Limb (tissue), 2 donors: ENCODE measurements around the gene HIPK2.

Experiments
- DNase-seq, 2 donors: peaks; one replicate each; pipeline ENCODE4 v3.0.0-alpha.2; 2016; ENCODE audit errors: extremely low spot score in 2 of 2

The HIPK2 gene

DNA sequence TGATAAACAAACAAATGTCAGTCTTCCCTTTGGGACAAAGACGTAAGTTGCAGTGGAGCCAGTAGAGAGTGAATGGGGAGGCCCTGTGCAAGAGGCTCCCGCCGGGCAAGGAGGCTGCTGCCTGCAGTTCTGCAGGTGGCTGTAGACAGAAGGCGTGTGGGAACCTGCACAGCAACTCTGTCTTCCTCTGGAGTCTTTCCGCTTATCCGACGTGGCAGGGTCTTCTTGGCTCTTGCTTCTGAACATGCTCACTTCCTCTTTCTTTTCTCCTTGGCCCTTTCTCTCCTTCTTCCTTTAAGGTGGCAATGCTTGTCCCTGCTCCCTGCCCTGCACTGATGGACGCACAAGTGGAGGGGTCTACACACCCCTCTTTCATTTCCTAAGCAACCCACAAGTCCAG lies 122.5 kb downstream of the HIPK2 start:
- DNase-seq = no peak

DNA sequence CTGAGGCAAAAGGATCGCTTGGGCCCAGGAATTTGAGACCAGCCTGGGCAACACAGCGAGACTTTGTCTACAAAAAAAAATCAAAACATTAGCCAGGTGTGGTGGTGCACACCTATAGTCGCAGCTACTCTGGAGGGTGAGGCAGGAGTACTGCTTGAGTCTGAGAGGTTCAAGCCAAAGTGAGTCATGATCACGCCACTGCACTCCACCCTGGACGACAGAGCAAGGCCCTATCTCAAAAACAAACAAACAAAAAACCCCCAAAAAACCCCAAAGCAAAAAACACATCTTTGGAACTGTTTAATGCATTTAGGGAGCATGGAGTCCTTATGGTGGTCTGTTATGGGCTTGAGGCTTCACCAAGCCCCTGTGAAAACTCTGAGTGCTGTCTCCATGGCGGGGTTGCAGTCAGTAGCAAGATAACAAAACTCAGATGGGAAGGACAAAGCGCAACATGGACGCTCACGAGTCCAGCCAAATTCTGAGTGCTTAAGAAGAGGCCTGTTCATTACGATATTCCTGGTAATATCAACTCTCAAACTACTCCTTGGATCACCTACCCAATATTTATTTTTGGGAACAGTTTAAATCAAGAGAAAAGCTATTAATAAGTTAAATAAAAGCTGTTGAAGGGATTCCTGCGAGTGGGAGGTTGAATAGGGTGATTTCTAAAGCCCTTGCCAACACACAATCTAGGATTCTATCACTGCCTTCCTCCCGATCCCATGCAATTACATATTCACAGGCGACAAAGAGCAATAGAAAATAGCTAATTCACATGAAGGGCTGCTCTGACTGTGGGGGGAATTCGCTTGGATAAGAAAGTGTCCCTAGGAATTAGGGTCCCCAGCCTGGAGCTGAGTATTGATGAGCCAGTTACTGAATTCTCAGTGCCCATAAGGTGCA lies 123.3 kb downstream of the HIPK2 start:
- no peak for DNase-seq

DNA sequence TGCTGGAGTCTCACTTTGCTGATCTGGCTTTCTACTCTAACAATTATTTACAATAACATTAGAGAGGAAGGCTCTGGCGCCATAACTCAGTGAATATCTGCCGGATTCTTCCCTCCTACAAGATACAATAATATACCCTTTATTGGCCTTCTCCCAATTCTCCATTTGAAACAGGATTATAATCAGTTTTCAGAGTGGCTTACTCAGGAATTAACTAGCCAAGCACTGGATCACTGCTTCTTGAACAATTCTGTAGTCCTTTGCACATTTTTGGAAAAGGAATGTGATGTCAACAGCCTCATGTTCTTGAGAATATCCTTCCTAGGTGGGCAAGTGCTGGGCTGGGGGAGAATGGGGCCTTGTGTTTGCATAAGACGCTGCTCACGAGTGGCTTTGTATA lies 125.9 kb downstream of the HIPK2 start:
- no peak for DNase-seq

DNA sequence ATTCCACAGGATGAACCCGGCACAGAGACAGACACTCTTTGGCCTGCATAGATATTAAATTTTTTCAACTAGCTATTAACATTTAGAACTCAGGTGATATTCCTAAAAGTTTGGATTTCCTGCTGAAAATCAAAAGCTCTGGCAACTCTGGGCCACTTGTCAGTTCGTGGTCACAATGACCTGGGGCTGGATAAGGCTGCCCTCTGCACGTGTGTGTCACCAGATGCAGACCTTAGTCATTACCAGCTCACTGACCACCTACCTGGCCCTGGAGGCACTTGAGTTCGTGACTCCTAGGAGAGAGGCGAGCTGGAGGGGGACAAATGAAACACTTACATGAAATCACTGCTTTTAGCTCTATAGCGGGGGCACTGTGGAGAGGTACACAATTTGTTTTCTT lies 126.5 kb downstream of the HIPK2 start:
- no peak for DNase-seq

DNA sequence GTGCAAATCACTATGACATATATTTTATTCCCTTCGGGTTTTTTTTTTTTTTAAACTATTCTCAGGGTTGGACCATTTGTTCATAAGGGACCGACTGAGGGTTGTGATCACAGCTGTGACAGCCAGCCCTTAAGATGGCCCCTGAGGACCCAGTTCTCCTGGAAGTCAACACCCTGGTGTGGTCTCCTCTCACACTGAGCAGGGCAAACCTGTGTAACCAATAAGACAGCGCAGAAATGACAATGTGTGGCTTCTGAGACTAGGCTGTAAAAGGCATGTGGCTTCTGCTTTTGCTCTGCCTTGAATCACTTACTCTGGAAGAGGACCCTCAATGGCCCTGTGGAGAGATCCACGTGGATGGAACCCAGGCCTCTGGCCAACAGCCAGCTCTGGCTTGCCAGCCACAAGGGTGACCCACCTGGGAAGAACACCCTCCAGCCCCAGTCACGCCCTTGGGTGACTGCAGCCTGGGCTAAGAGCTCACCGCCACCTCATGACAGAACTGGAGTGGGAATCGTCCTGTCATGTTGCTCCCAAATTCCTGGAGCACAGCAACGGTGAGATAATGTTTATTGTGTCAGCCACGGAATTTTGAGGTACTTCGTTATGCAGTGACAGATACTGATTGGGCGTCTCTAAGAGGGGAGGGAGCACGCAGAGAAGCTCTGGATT lies 127.2 kb downstream of the HIPK2 start:
- no peak for DNase-seq

DNA sequence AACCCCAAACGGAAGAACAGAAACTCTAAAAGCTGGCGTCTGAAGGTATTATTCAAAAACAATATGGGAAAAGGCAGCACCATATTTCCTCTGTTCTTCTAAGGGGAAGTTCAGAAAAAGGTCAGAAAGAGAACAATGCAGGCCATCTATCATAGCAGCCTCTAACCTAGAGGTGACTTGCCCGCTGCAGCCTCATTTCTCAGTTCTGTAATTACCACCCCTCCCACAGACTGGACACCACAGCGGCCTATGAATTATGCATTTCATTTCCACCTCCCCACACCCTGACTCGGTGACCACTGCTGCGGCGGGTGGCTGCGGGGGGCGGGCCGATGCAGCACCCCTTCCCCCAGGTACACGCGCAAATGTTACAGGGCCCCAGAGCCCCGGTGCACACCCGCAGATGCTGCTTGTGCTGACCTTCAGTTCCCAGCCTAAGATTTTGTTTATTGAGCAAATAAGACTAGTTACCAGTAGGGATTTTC lies 128.8 kb downstream of the HIPK2 start:
- no peak for DNase-seq

DNA sequence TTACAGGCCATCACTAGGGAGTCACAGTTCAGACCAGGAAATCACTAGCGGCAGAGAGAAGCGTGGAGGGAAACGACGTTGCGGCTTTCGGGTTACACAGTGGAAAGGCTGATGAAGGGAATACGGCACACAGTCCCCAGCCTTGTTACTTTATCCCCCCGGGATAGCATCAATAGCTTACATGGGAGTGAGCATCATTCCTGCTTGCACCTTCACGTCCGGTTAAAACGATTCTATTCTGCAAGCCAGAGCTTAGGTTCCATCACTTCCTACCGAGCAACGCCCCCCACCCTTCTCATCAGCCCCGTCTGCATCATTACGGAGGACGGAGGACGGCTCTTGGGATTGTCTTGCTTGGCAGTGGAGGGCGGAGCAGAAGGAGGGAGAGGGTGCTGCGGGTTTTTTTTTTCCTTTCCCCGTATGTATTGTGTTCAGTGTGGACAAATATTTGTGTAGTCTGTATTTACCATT lies 129.4 kb downstream of the HIPK2 start:
- no peak for DNase-seq

DNA sequence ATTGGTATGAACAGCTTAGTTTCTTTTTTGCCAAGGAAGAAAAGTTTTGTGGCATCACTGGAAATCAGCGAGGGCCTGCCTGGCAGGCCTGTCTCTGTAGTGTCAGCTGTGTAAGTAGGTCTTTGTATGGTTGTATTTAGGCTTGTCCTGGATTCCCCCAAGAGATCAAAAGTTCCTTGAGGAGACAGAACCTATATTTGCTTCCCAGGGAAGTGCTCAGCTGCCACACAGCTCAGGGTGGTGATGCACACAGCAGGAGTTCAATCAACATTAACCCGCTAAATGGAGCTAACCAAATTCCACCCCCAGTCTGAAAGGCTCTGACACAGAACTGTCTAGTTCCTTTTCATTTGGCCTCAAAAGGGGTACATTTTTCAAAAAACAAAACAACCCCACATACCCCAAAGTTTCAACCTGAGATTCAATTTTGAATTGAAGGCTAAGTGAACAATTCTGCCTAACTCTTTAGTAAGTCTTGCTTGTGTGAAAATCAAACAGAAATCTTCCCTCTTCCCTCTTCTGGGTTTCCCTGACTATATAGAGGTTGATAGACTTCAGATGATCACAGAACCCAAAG lies 129.9 kb downstream of the HIPK2 start:
- no peak for DNase-seq

DNA sequence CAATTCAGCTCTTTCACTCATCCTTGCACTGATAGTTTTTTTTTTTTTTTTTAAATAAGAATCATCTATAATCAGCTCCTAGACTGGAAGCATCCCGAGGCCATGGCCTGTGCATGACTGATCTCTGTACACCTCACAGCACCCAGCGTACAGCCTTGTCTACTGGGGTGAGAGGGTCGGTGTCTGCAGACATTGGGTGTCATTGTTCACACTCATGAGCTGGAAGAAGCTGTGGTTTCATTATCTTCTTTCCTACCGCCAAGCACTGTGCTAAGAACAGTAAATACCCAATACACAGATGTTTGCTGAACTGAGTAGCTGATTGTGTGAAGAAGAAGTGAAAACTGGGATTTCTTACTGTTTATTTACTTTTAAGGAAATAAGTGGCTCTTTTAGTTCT lies 130.7 kb downstream of the HIPK2 start:
- no peak for DNase-seq

DNA sequence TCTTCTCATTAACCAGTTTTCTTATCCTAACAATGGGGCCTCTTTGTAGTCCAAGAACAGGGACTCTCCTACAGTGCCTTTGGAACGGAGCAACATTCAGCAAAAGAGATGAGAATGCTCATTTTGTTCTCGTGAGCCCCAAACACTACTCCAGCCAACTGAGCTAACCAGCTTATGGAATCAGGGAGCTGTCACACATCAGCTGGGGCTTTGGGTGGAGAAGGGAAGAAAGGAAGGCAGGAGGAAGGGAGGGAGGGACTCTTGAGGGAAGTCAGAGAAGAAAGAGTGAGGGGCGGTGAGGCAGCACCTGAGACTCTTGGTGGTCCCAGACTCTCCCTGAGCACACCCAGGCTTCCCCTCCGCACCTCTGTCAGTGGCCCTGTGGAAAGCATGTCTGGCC lies 131.2 kb downstream of the HIPK2 start:
- no peak for DNase-seq

DNA sequence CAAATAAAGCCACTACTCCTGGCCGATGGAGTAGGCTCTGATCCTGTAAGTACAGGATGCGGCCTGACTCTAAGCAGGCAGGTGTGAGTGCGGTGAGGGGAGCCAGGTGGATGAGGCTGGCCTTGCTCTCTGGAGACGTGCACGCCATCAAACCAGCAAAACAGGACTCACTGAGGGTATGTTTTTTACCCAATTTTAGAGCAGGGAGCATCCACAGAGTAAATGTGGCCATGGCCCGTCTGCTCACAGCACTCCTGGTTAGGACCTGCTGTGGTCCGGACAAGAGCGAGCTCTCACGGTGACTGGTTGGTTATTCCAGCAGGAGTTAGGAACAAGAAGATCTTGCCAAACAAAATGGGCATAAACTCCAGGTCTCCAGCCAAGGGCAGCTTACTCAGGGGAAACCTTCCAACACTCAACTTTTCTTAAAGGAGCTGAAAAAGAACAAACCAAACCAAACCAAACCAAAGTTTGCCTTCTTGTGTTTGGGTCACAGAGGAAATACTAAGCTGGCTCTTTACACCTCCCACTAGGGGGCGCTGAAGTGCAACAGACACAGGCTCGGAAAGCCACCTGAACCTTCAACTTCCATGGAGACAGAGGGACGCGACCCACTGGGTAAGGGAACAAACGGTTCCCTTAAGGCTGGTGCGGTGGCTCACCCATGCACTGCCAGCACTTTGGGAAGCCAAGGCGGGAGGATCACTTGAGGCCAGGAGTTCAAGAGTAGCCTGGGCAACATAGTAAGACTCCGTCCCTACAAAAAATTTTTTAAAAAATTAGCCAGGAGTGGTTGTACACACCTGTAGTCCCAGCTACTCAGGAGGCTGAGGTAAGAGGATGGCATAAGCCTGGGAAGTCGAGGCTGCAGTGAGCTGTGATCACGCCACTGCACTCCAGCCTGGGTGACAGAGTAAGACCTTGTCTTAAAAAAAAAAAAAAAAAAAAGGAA lies 131.9 kb downstream of the HIPK2 start:
- DNase-seq = peak; percentile 75 to 87

DNA sequence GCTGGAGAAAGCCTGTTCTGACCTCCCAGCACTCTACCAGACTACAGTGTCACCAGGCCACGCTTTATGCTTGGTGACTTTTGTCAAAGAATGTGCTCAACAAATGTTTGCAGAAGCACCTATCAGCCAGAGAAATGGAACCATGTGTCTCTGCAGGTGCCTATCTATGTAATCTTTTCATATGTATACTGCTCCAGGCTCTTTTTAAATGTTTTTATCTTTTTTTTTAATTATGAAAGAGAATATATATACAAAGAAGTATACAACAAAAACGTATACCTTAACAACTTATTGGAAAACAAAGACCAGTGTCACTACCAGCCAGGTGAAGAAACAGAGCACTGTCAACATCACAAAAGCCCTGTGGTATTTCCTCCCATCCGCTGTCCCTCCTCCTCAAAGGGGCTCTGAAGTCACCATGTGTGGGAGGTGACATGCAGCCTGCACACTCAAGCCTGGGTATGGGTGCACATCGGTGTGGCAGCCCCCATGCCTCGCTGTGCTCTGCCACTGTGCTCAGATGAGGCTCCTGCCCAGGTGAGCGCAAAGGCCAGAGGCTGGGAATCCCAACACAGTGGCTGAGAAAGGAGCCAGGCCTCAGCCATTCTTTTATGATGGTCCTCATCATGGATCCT lies 133.7 kb downstream of the HIPK2 start:
- no peak for DNase-seq

DNA sequence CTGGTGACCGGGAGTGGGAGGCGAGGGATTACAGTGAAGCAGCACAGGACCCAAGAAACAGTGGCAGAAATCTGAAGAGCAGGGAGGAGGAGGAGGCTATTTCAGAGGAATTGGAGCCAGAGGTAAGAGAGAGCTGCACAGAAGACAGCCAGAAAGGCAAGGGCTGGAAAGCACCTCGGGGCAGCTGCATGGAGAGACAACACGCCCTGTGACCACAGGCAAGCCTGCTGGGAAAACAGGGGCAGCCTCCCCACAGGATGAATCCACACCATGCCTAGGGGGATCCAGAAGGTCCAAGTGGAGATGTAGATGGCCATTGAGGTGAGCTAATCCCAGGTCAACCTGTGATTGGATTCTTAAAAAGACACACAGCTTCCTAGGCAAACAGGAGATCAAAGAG lies 135.5 kb downstream of the HIPK2 start:
- no peak for DNase-seq

DNA sequence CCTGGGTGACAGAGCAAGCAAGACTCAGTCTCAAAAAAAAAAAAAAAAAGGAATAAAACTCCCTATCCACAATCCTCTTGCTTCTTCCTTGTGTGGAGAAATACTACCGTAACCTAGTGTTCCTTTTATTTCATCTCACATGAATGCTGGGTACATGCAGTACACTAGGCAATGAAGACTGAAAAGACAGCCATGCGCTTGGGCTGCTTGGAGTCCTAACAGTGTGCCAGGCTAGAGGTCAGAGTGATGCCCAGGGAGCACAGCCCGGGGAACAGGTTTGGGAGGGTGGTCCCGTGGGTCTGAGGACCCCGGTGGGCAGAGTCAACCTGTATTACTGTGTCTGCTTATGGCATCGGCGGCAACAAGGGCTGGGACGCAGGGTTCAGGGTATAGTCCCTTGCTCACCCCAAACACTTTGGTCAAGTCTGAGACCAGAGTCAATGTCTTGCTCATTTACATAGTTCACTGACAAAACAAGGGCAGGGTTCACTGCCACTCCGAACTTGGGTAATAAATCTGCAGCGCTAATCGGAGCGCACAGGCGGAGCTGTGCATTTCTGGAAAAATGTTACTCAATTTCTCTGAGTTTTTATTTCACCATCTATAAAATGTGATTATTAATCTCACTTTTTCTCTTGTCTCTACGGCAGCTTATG lies 136.3 kb downstream of the HIPK2 start:
- DNase-seq = no peak

DNA sequence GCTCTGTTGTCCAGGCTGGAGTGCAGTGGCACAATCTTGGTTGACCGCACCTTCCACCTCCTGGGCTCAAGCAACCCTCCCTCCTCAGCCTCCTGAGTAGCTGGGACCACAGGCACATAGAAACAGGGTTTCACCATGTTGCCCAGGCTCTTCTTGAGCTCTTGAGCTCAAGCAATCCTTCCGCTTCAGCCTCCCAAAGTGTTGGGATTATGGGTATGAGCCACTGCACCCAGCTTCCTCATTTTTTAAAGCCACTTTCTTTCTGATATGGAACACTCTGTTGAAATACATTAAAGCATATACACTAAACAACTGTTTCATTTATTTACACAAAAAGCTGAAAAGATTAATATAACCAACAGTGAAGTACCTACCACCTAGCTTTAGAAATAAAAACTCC lies 137.1 kb downstream of the HIPK2 start:
- no peak for DNase-seq

DNA sequence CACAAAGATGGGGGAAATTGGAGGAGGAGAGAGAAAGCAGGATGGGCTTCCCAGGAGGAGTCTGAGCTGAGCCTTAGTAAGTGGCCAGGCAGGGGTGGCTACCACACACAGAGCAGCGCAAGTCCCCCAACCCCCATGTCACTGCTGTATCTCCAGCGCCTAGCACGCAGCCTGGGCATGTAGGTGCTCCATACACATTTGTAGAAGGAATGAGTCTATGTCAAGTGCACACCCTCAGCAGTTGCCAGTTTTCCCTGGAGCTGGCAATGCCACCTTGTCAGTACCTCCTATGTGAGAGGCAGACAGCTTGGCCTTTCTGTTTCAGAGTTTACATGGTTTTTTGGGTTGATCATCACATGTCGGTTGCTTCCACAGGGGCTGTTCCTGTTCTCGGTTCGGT lies 138.2 kb downstream of the HIPK2 start:
- DNase-seq = no peak

DNA sequence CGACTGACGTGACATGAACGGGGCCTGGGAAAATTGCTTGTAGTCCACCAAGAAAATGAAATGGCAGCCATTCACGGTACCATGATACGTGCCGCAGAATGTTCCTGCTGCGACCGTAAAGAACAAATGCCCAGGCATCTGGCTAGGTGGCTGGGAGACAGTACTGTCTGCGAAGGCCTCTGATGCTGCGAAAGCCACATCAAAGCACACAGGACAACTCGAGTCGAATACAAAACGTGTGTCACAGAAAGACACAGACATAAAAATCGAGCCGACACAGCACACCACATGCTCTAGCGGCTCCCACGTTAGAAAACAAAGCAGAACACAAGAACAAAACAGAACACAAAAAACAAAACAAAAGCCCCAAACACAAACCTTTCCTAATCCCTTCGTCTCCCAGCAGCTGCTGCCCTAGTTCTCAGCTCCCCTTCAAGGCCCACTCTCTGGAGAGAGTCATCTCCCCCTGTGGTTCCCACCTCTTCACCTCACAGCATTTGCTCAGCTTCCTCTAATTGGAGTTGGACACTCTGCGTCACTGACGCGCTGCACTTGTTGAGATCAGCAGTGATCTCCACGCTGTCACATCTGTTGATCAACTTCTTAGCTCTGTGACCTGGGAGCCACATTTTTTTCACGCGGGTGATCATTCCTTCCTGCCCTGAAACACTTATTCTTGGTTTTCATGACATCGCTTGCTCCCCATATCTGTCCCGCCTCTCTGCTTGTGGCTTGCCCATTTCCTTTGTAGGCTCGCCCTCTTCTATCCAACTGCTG lies 142.1 kb downstream of the HIPK2 start:
- DNase-seq = no peak

DNA sequence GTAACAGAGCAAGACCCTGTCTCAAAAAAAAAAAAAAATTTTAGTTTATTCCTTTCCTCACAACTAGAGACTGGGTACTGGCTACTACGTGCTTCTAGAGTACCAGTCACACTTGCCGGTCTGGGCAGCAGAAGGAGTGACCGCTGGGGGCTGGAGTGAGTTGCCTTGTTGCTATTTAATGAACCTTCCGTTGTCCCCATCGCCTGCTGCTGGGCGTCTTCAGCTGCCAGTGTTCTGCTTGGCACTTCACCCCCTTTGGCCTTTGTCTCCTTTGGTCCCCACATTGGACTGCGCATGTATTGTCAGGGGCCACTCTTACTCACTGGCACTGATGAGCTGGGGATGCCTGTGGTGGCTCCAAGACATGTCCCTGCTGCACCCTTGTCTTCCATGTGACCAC lies 143.7 kb downstream of the HIPK2 start:
- no peak for DNase-seq

DNA sequence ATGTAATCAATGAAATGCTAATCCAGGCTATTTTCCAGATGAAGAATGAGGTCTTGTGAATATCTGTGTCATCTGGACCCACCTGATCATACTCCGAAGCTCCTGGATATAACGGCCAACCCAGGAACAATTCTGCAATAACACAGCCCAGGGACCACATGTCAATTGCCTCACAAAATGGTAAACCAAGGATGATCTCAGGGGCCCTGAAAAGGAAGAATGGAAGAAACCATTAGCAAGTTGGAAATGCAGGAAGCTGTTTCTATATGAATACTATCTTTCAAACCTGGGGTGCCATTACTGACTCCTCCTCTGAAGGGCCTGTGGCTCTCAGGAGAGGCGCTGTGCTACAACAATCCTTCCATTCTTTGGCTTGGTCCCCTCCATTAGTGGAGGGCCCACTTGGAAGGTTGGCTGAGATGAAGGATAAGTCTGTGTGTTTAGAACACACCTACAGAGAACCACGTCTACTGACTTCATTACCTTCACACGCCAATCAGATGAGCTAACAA lies 146.2 kb downstream of the HIPK2 start:
- DNase-seq = no peak
